HG03571 (cell line): Measurements from ENCODE around the gene IRX5.

Source experiments
- ATAC-seq: cut with Tn5 transposase; IDR thresholded peaks from one replicate; pipeline ENCODE4 v1.9.1; 2021; ENCODE audit not compliant: unreplicated experiment

Gene IRX5

GRCh38 chr16:54929090-54930004 is 1.3 kb upstream of the IRX5 start:
- ATAC-seq: peak; percentile 83

DNA sequence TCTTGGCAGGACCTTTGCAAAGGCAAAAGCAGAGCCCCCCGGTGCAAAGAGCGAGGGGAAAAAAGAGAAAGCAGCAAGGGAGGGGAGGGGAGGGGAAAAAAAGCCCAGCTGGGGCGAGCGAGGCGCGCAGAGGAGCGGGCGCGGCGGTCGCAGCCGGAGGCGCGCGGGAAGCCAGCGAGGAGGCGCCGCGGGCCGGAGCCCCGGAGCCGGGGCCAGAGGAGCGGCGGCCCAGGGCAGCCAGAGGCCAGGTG is 129 bp downstream of the IRX5 start:
- no peak for ATAC-seq

DNA sequence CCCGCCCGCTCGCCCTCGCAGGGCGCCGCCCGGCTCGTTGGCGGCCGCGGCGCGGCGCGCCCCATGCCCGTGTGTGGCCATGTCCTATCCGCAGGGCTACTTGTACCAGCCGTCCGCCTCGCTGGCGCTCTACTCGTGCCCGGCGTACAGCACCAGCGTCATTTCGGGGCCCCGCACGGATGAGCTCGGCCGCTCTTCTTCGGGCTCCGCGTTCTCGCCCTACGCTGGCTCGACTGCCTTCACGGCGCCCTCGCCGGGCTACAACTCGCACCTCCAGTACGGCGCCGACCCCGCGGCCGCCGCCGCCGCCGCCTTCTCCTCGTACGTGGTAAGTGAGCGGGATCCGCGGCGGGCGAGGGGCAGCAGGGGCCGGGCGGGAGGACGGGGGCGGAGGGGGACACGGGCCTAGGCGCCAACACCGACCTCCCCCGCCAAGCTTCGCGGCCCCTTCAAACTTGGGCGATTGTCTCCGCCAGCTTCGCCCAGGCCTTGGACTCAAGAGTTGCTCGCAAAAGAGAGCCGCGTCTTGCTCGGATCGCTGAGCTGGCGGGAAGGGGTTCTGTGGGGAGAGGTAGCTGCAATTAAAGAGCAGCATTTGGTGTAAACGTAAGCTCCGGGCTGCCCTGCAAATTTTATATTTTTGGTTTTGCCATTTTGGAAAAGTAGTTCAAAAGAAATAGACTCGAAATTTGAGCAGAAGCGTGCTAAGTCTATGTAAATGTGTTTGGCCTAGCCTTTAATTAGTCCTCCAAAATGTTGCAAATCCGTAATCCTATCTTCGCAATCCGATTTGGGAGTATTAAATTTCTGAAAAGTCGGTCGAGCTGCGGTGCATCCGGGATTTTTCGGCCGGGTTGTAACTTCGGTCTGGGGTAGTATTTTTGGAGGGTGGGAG is 702 bp downstream of the IRX5 start:
- ATAC-seq: no peak

GRCh38 chr16:54932021-54932660 is 1.5 kb downstream of the IRX5 start:
- no peak for ATAC-seq

GRCh38 chr16:54932737-54933254 is 2.1 kb downstream of the IRX5 start:
- ATAC-seq: no peak

DNA sequence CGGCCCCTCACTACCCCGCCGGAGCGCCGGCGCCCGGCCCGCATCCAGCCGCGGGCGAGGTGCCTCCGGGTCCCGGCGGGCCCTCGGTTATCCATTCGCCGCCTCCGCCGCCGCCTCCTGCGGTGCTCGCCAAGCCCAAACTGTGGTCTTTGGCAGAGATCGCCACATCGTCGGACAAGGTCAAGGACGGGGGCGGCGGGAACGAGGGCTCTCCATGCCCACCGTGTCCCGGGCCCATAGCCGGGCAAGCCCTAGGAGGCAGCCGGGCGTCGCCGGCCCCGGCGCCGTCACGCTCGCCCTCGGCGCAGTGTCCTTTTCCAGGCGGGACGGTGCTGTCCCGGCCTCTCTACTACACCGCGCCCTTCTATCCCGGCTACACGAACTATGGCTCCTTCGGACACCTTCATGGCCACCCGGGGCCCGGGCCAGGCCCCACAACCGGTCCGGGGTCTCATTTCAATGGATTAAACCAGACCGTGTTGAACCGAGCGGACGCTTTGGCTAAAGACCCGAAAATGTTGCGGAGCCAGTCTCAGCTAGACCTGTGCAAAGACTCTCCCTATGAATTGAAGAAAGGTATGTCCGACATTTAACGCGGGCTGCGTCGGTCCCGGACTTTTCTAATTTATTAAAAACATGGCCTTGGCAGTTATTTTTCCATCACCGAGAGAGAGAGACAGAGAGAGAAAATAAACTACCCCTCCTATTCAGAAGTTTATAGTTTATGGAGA is 2.8 kb downstream of the IRX5 start:
- no peak for ATAC-seq

DNA sequence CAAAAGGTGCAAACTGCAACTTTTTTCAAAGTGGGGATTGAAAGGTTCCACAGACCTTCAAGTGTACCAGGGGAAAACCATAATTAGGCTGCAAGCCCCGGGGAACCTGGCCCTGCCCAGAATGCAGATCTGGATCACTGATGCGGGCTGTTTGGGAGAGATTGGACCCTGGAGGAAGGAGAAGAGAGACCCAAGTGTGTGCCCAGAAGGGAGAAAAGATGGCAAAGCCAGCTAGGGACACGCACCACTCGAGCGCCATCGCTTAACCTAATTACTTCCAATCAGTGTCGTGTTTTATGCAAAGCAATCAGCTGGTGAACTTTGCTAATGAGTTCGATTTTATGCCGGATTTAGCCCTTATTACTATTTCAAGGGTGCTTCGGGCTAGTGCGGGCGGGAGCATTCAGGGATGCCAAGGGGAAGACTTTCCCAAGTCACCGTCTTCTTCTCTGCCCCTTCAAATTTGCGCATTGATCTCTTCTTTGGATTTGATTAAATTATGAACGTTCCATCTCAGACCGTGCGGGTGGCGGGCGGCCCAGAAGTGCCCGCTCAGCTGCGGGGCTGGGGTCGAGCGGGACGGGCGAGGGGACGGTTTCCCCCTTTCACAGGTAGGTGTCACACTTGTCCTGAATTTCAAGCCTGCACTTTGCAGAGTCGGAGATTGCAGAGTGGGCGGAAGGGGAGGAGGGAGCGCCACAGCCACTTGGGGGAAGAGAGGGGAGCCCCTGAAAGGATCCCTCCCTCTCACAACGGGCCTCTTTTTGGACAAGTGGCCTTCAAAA is 4.0 kb downstream of the IRX5 start:
- ATAC-seq: no peak

GRCh38 chr16:54935266-54935968 is 4.8 kb downstream of the IRX5 start:
- no peak for ATAC-seq

DNA sequence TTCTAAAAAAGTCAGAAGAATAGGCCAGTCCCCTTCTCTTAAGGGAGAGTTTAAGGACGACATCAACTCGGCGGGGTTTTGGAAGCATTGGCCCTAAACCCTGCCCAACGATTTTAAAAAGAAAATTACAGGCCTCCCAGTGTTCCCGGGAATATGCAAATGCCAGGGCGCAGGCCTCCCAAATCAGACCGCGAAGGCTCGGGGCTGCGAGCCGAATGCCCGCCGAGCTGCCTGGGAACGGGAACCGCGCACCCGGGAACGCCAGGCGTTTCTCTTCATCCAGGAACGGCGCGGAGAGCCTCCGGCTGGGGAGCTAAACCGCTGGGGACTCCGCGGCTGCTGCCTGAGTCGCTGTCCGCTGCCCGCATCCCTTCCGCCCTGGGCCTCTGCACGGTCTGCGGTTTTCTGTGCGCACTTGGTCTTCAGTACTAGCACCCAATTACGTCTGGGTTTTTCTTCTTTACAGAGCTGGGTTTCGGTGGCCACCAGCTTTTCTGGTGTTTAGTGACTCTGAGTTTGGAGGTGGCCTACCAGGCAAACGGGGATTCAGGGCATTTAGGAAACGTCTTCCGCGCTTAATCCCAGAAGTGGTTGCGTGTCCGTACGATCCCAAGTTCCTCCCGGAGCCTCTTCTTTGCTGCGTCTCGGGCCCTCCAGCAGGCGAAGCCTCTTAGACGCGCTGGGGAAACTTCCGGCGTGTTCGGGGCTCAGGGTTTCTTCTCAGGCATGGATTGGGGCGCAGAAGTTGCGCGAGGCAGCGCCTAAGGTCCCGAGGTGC is 5.7 kb downstream of the IRX5 start:
- no peak for ATAC-seq

DNA sequence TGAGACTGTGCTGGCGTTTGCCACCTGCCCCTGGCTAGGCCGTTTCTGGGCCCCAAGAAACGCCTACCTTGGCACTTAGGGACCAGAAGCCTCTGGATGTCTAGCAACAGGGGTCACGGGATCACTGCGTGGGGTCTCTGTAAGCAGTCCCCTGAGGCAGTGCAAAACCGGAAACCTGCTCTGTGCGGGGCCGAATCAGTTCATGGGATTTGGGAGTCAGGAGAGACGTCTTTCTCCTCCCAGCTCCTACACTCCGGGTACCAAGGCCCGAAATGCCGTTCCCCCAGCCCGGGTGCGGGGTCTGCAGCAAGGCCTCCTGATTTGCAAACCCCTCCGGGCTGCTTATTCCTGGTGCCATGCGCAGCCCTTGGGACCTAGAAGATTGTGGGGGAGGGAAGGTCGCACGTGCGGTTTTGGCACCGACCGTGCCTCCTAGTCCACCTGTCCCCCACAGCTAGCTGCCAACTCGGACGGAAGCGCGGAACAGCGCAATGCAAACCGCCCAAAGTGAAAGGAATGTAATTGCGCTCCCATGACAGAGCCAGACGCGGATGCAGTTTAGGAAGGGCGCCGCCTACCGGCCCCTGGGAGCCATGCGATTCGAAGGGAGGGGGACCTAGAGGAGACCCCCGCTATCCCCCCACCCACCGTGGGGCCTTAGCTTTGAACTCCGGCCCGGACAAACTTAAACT is 6.5 kb downstream of the IRX5 start:
- ATAC-seq: no peak

DNA sequence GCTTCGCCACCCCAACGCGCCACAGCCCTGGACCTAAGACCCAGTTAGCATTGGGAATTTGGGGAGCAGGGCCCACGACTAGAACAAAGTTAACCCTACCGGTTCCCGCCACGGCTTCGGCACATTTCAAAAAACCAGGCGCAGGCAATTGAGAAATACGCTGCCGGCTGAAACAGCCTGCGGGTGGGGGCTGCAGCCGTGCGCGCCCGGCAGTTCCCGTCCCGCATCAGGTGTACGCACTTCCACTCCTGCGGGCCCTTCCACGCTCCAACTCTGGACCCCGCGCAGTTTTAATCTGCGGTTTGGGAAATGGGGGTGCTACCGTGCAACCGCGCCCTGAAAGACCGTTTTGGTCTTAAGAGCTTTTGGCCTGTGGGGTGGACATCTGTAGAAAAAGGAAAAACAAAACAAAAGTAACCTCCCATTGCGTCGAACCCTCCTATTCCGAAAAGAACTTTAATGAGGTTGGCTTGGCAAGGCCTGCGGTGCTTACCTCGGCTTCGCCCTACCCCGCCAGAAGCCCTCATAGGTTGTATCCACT is 7.1 kb downstream of the IRX5 start:
- ATAC-seq: no peak

- no peak for ATAC-seq
Measured at GRCh38 chr16:54938212-54939028, 7.8 kb downstream of the IRX5 start.

DNA sequence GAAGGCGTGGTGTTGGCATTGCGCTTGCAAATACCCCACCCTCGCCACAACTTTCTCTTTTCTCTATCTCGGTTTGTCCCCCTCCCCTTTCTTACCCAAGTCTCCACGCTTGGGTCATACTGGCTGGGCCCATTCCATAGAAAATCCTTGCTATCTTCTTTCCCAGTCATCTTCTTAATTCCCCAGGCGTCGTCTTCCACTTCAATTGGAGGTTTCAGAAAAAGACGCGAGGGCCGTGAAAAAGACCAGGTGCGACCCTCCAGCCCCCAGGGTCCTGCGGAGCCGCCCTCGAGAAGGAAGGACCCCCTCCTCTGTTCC is 8.3 kb downstream of the IRX5 start:
- no peak for ATAC-seq

- ATAC-seq: no peak
Measured at GRCh38 chr16:54939510-54940278, 9.0 kb downstream of the IRX5 start.

- ATAC-seq: no peak
Measured at GRCh38 chr16:54940279-54940604, 9.6 kb downstream of the IRX5 start.

- ATAC-seq: no peak
Measured at GRCh38 chr16:54942353-54942943, 11.8 kb downstream of the IRX5 start.
